Measurements from ENCODE around the gene SEC31B.

SEC31B gene

GRCh38 chr10:100501423-100501822 is 18.2 kb downstream of the SEC31B start:
- no peak for DNase-seq (ENCODE audit: low read depth)

- no peak for DNase-seq (ENCODE audit: low read depth)
Observed at GRCh38 chr10:100498059-100498458, 21.6 kb downstream of the SEC31B start.

GRCh38 chr10:100496567-100496966 is 23.1 kb downstream of the SEC31B start:
- no peak for DNase-seq (ENCODE audit: low read depth)

GRCh38 chr10:100490531-100490930 is 29.1 kb downstream of the SEC31B start:
- DNase-seq (ENCODE audit: low read depth), result no peak

GRCh38 chr10:100489396-100489795 is 30.3 kb downstream of the SEC31B start:
- no peak for DNase-seq (ENCODE audit: low read depth)

- DNase-seq (ENCODE audit: low read depth), result no peak
Observed at GRCh38 chr10:100487529-100487928, 32.1 kb downstream of the SEC31B start.

GRCh38 chr10:100485801-100486495 is 33.7 kb downstream of the SEC31B start:
- DNase-seq (ENCODE audit: low read depth), result no peak

- no peak for DNase-seq (ENCODE audit: low read depth)
Observed at GRCh38 chr10:100485366-100485765, 34.3 kb downstream of the SEC31B start.

GRCh38 chr10:100483876-100484666 is 35.6 kb downstream of the SEC31B start:
- no peak for DNase-seq (ENCODE audit: low read depth)

- no peak for DNase-seq (ENCODE audit: low read depth)
Observed at GRCh38 chr10:100482834-100483185, 36.9 kb downstream of the SEC31B start.

- no peak for DNase-seq (ENCODE audit: low read depth)
Observed at GRCh38 chr10:100482181-100482833, 37.4 kb downstream of the SEC31B start.

- peak; percentile 41 for DNase-seq (ENCODE audit: low read depth)
Observed at GRCh38 chr10:100481462-100482081, 38.1 kb downstream of the SEC31B start.

GRCh38 chr10:100480002-100480401 is 39.7 kb downstream of the SEC31B start:
- DNase-seq (ENCODE audit: low read depth), result no peak

- DNase-seq (ENCODE audit: low read depth), result no peak
Observed at GRCh38 chr10:100479037-100479436, 40.6 kb downstream of the SEC31B start.

GRCh38 chr10:100477970-100478369 is 41.7 kb downstream of the SEC31B start:
- DNase-seq (ENCODE audit: low read depth), result no peak

- DNase-seq (ENCODE audit: low read depth), result no peak
Observed at GRCh38 chr10:100470367-100470766, 49.3 kb downstream of the SEC31B start.

GRCh38 chr10:100469756-100470155 is 49.9 kb downstream of the SEC31B start:
- DNase-seq (ENCODE audit: low read depth), result no peak

- no peak for DNase-seq (ENCODE audit: low read depth)
Observed at GRCh38 chr10:100468978-100469377, 50.7 kb downstream of the SEC31B start.

GRCh38 chr10:100468322-100468721 is 51.3 kb downstream of the SEC31B start:
- no peak for DNase-seq (ENCODE audit: low read depth)

GRCh38 chr10:100462709-100463108 is 57.0 kb downstream of the SEC31B start, which contains the start of gene WNT8B:
TSS of gene WNT8B (plus strand) at chr10:100463009. CDS start at chr10:100463169, 160 bp downstream.
- DNase-seq (ENCODE audit: low read depth), result no peak

GRCh38 chr10:100448951-100449350 is 70.7 kb downstream of the SEC31B start:
- no peak for DNase-seq (ENCODE audit: low read depth)

- DNase-seq (ENCODE audit: low read depth), result no peak
Observed at GRCh38 chr10:100447663-100448062, 72.0 kb downstream of the SEC31B start.
